Mucosa of descending colon (tissue), 3 donors: ENCODE measurements around the gene ZNF350. TPM values are rescaled to one million over a fixed set of nuclear protein-coding genes. Genes with fewer than 3 reads are reported as not detected.
"Not testable (repeated sequence)": the region's sequence is repeated elsewhere in the genome, so short reads cannot be mapped to it uniquely, and the experiment has no call there.

ENCODE experiments used
- ATAC-seq: fragments of 200-7000 bp; cut with Tn5 transposase; one replicate; pipeline ENCODE4 v1.9.1; 2020; ENCODE audit warnings: mild to moderate bottlenecking, moderate library complexity
- DNase-seq, 3 donors: peaks; one replicate each; pipeline ENCODE4 v3.0.0-alpha.2; 2020
- H3K36me3 ChIP-seq: fragments of 200-600 bp; one replicate; pipeline ENCODE4 v1.8.0; 2021; ENCODE audit warnings: low read depth, mild to moderate bottlenecking
- H3K4me1 ChIP-seq: fragments of 200-600 bp; one replicate; pipeline ENCODE4 v1.8.0; 2021; ENCODE audit warnings: low read depth, mild to moderate bottlenecking
- H3K4me3 ChIP-seq: fragments of 200-600 bp; one replicate; pipeline ENCODE4 v1.8.0; 2021; ENCODE audit warnings: mild to moderate bottlenecking
- H3K9me3 ChIP-seq: fragments of 200-600 bp; one replicate; pipeline ENCODE4 v1.8.0; 2021; ENCODE audit warnings: mild to moderate bottlenecking
- CTCF ChIP-seq: fragments of 200-600 bp; IDR thresholded peaks from one replicate; pipeline ENCODE4 v1.8.0; 2022; ENCODE audit warnings: antibody characterized with exemption, mild to moderate bottlenecking
- intact Hi-C, 2 donors: fragments of 100-400 bp; cut with DNase I in 1 of 2; cut with micrococcal nuclease in 1 of 2; formaldehyde crosslinking; loops; one replicate each; pipeline versions ENCODE4 v1.11.0 to v1.11.1; 2022; cut with DNase I, micrococcal nuclease
- total RNA-seq, 3 donors: library from RNA; stranded (reverse); fragmentation: NEBNext Ultra II Directional in 2 of 3; extraction: Animal tissue kit (Norgen Biotek cat#: 25700) in 2 of 3; gene quantifications; one replicate each; pipeline versions ENCODE4 v1.2.1 to v1.2.4, GENCODE V29; 2021 to 2023
- donor health status: DM: no; HTN: no; CAD: no; lungs with moderate emphysema.
- donor health status: DM: no; HTN: no; CAD: no.
- donor health status: DM: no; HTN: yes; CAD: no.

ZNF350 gene
- total RNA-seq, 3 donors from 2014 or later, result 13.5 to 21.8 (median 21.1) TPM

GRCh38 chr19:51959791-51960190 lies 26.8 kb downstream of the ZNF350 start:
- Histone ChIP-seq H3K9me3 (peaks cover 96% of the 10 kb centered on the region), H3K4me1 (no peaks in the 10 kb centered on the region), H3K36me3 (no peaks in the 10 kb centered on the region), H3K4me3 (no peak overlapping the region)
- intact Hi-C loops, result no loop called here
- no peak for ATAC-seq
- TF ChIP-seq CTCF, result no peak
- DNase-seq, result no peak

- H3K9me3 ChIP-seq, result peaks cover 88% of the 10 kb centered on the region
- ATAC-seq, DNase-seq, H3K4me1 ChIP-seq, H3K4me3 ChIP-seq, H3K36me3 ChIP-seq, intact Hi-C loops: not testable (repeated sequence)
Observed at GRCh38 chr19:51957846-51958245, 28.8 kb downstream of the ZNF350 start.

GRCh38 chr19:51948975-51949374 lies 37.7 kb downstream of the ZNF350 start:
- Histone ChIP-seq H3K4me3 (no peak overlapping the region), H3K9me3 (peaks cover 90% of the 10 kb centered on the region), H3K4me1 (no peaks in the 10 kb centered on the region), H3K36me3 (peaks cover 9% of the 10 kb centered on the region)
- intact Hi-C loops, result no loop called here
- DNase-seq (no peak), ATAC-seq (no peak)
- TF ChIP-seq CTCF, result no peak

GRCh38 chr19:51946602-51947001 lies 40.0 kb downstream of the ZNF350 start:
- Histone ChIP-seq H3K4me1 (no peaks in the 10 kb centered on the region), H3K36me3 (peaks cover 29% of the 10 kb centered on the region), H3K4me3 (no peak overlapping the region), H3K9me3 (peaks cover 98% of the 10 kb centered on the region)
- no peak for ATAC-seq
- intact Hi-C loops, result no loop called here
- no peak for TF ChIP-seq CTCF
- no peak for DNase-seq

GRCh38 chr19:51944798-51945552 lies 41.7 kb downstream of the ZNF350 start:
- peaks cover 100% of the 10 kb centered on the region for H3K9me3 ChIP-seq

More at GRCh38 chr19:51944798-51945552, 41.7 kb downstream of the ZNF350 start:
- DNase-seq, result no peak
- intact Hi-C loops, result no loop called here
- no peak for ATAC-seq
- TF ChIP-seq CTCF, result no peak
- no peak overlapping the region for H3K4me3 ChIP-seq
- peaks cover 45% of the 10 kb centered on the region for H3K36me3 ChIP-seq
- no peaks in the 10 kb centered on the region for H3K4me1 ChIP-seq
